Measurements from ENCODE around the gene SPECC1L.

GRCh38 chr22:24424001-24424900 lies 153.6 kb downstream of the SPECC1L start:
- no peak for TF ChIP-seq USF2 (IDR thresholded peaks at IDR 0.05; ENCODE audit: low read length)
- TF ChIP-seq CTCF (IDR thresholded peaks at IDR 0.05; ENCODE audit: control extremely low read depth in 1 of 3, insufficient read depth in 1 of 3, low read depth in 1 of 3, low read length in 3 of 3) = no peak
- TF ChIP-seq TEAD4 (IDR thresholded peaks at IDR 0.05; ENCODE audit: low read depth, low read length) = no peak
- TF ChIP-seq SIN3A (conservative IDR thresholded peaks at IDR 0.05 in 1 of 2, IDR thresholded peaks at IDR 0.05 in 1 of 2; ENCODE audit: low read depth in 1 of 2, low read length in 2 of 2) = no peak
- TF ChIP-seq SRF (IDR thresholded peaks at IDR 0.05; ENCODE audit: low read depth, low read length) = no peak
- TF ChIP-seq YY1 (IDR thresholded peaks at IDR 0.05; ENCODE audit: low read depth, low read length) = no peak
- TF ChIP-seq CHD1 (IDR thresholded peaks at IDR 0.05; ENCODE audit: low read depth, low read length) = no peak
